HCT116 (cell line): ENCODE measurements around the gene STPG3. TPM values are rescaled to one million over a fixed set of nuclear protein-coding genes. Genes with fewer than 3 reads are reported as not detected.

ENCODE experiments used
- ATF3 ChIP-seq: IDR thresholded peaks from 2 replicates; pipeline ENCODE4 v1.6.1; 2012
- CEBPB ChIP-seq: IDR thresholded peaks from 2 replicates; pipeline ENCODE4 v1.6.1; 2012; ENCODE audit warnings: low read depth
- EGR1 ChIP-seq: IDR thresholded peaks from 2 replicates; pipeline ENCODE4 v1.6.1; 2012; ENCODE audit warnings: low read depth
- ELF1 ChIP-seq: IDR thresholded peaks from 2 replicates; pipeline ENCODE4 v1.6.1; 2012; ENCODE audit warnings: low read depth, borderline replicate concordance
- JUND ChIP-seq: IDR thresholded peaks from 2 replicates; pipeline ENCODE4 v1.6.1; 2012
- RAD21 ChIP-seq: IDR thresholded peaks from 2 replicates; pipeline ENCODE4 v1.6.1; 2012; ENCODE audit warnings: low read depth, mild to moderate bottlenecking
- REST ChIP-seq: IDR thresholded peaks from 2 replicates; pipeline ENCODE4 v1.6.1; 2012; ENCODE audit warnings: low read depth
- ZBTB33 ChIP-seq: IDR thresholded peaks from 2 replicates; pipeline ENCODE4 v1.6.1; 2011; ENCODE audit warnings: mild to moderate bottlenecking, low read length, moderate library complexity; ENCODE audit not compliant: insufficient replicate concordance; ENCODE audit errors: extremely low read depth
- ZNF274 ChIP-seq: fragments of 200-500 bp; sonication (Bioruptor generic); IDR thresholded peaks from 2 replicates; pipeline ENCODE4 v1.6.1; 2014; ENCODE audit warnings: mild to moderate bottlenecking, low read depth, low read length, inconsistent platforms
- total RNA-seq: library from RNA; stranded (reverse); gene quantifications from one replicate; pipeline ENCODE4 v1.2.1, GENCODE V29; 2021; ENCODE audit not compliant: unreplicated experiment

STPG3 gene
- total RNA-seq, 1 experiment from 2014 or later, result not detected

- TF ChIP-seq ZNF274 (no peak), JUND (no peak), EGR1 (no peak), RAD21 (no peak), REST (no peak), ZBTB33 (no peak), ELF1 (no peak), CEBPB (no peak), ATF3 (no peak)
Observed at GRCh38 chr9:137301081-137301947, 50.2 kb downstream of the STPG3 start (continued).
